GM23338 (cell line): ENCODE data around the gene PMVK. TPM values are rescaled to one million over a fixed set of nuclear protein-coding genes. Genes with fewer than 3 reads are reported as not detected.

Experiments
- ATAC-seq: fragments of 200-7000 bp; cut with Tn5 transposase; 3 replicates; pipeline ENCODE4 v1.9.1; 2020
- DNase-seq: peaks from one replicate; pipeline ENCODE4 v3.0.0-alpha.2; 2015; ENCODE audit warnings: low spot score
- H2AFZ ChIP-seq: fragments of 200-600 bp; sonication (generic); 2 replicates; pipeline ENCODE4 v1.8.0; 2016; ENCODE audit warnings: antibody characterized with exemption, mild to moderate bottlenecking, moderate library complexity
- H3F3A ChIP-seq: fragments of 200-600 bp; sonication (generic); replicated peaks from 2 replicates; pipeline ENCODE4 v1.8.0; 2017; ENCODE audit warnings: antibody characterized with exemption, mixed run types, low read depth
- H3K27ac ChIP-seq: fragments of 200-600 bp; sonication (generic); 2 replicates; pipeline ENCODE4 v1.6.1; 2016; ENCODE audit warnings: low read depth
- H3K27me3 ChIP-seq: fragments of 200-600 bp; sonication (generic); 2 replicates; pipeline ENCODE4 v1.8.0; 2016; ENCODE audit warnings: mild to moderate bottlenecking, mixed run types, moderate library complexity; ENCODE audit not compliant: insufficient read depth
- H3K36me3 ChIP-seq: fragments of 200-600 bp; sonication (generic); 2 replicates; pipeline ENCODE4 v1.8.0; 2016; ENCODE audit warnings: mild to moderate bottlenecking; ENCODE audit not compliant: insufficient read depth
- H3K4me1 ChIP-seq: fragments of 200-600 bp; sonication (generic); 2 replicates; pipeline ENCODE4 v1.8.0; 2016; ENCODE audit warnings: mild to moderate bottlenecking, moderate library complexity; ENCODE audit not compliant: insufficient read depth
- H3K4me2 ChIP-seq: fragments of 200-600 bp; sonication (generic); 2 replicates; pipeline ENCODE4 v1.7.1; 2017; ENCODE audit warnings: mixed run types
- H3K4me3 ChIP-seq: fragments of 200-600 bp; sonication (generic); 2 replicates; pipeline ENCODE4 v1.6.1; 2016; ENCODE audit warnings: mixed run types
- H3K79me2 ChIP-seq: fragments of 200-600 bp; sonication (generic); replicated peaks from 2 replicates; pipeline ENCODE4 v1.8.0; 2017; ENCODE audit warnings: mild to moderate bottlenecking; ENCODE audit not compliant: insufficient read depth
- H3K9me2 ChIP-seq: fragments of 200-600 bp; sonication (generic); 2 replicates; pipeline ENCODE4 v1.8.0; 2017; ENCODE audit not compliant: insufficient read depth
- H4K20me1 ChIP-seq: fragments of 200-600 bp; sonication (generic); replicated peaks from 2 replicates; pipeline ENCODE4 v1.8.0; 2017; ENCODE audit warnings: mild to moderate bottlenecking; ENCODE audit not compliant: insufficient read depth
- H3K27ac Mint-ChIP-seq: 2 replicates; pipeline ENCODE4 v1.8.0; 2020; ENCODE audit warnings: inconsistent platforms, mild to moderate bottlenecking, moderate library complexity, mixed read lengths
- H3K27me3 Mint-ChIP-seq: 3 replicates; pipeline ENCODE4 v1.8.0; 2022; ENCODE audit warnings: low read depth, mild to moderate bottlenecking, moderate library complexity, mixed read lengths, inconsistent platforms; ENCODE audit not compliant: insufficient read depth, poor library complexity
- H3K36me3 Mint-ChIP-seq: 3 replicates; pipeline ENCODE4 v1.8.0; 2021; ENCODE audit warnings: low read depth, mild to moderate bottlenecking, inconsistent platforms, moderate library complexity, mixed read lengths
- H3K4me1 Mint-ChIP-seq: 3 replicates; pipeline ENCODE4 v1.8.0; 2020; ENCODE audit warnings: mild to moderate bottlenecking, inconsistent platforms, mixed read lengths
- H3K4me3 Mint-ChIP-seq: 3 replicates; pipeline ENCODE4 v1.8.0; 2021; ENCODE audit warnings: moderate library complexity, mild to moderate bottlenecking, inconsistent platforms, mixed read lengths
- H3K9me3 Mint-ChIP-seq: 3 replicates; pipeline ENCODE4 v1.8.0; 2020; ENCODE audit warnings: moderate library complexity, mild to moderate bottlenecking, inconsistent platforms, mixed read lengths
- ETS1 ChIP-seq: IDR thresholded peaks from 2 replicates; pipeline ENCODE4 v1.6.1; 2016; ENCODE audit warnings: antibody characterized with exemption
- EZH2 ChIP-seq: fragments of 200-600 bp; sonication (generic); IDR thresholded peaks from one replicate; pipeline ENCODE4 v1.8.0; 2017; ENCODE audit warnings: antibody characterized with exemption, mild to moderate bottlenecking, low read depth; ENCODE audit not compliant: unreplicated experiment
- EZH2phosphoT487 ChIP-seq: fragments of 200-600 bp; sonication (generic); IDR thresholded peaks from one replicate; pipeline ENCODE4 v1.8.1; 2018; ENCODE audit warnings: antibody characterized with exemption; ENCODE audit not compliant: unreplicated experiment
- NANOG ChIP-seq: IDR thresholded peaks from 2 replicates; pipeline ENCODE4 v1.6.1; 2016; ENCODE audit warnings: antibody characterized with exemption, borderline replicate concordance
- POLR2AphosphoS5 ChIP-seq: IDR thresholded peaks from 2 replicates; pipeline ENCODE4 v1.6.1; 2016; ENCODE audit warnings: antibody characterized with exemption, low read depth
- REST ChIP-seq: IDR thresholded peaks from one replicate; pipeline ENCODE4 v1.6.1; 2018; ENCODE audit warnings: antibody characterized with exemption; ENCODE audit not compliant: unreplicated experiment
- STAT1 ChIP-seq: IDR thresholded peaks from one replicate; pipeline ENCODE4 v1.6.1; 2016; ENCODE audit warnings: antibody characterized with exemption; ENCODE audit not compliant: unreplicated experiment
- ZNF114 ChIP-seq: fragments of 250-450 bp; sonication (Bioruptor Pico); IDR thresholded peaks from 2 replicates; pipeline ENCODE4 v1.5.0; 2020; ENCODE audit warnings: mild to moderate bottlenecking, moderate library complexity
- ZNF331 ChIP-seq: fragments of 250-450 bp; sonication (Bioruptor Pico); IDR thresholded peaks from 2 replicates; pipeline ENCODE4 v1.5.0; 2020; ENCODE audit warnings: low read depth, mild to moderate bottlenecking, moderate library complexity
- polyA plus RNA-seq: library from polyadenylated mRNA; unstranded; fragments of >200 nt; fragmentation: Nextera tagmentation; extraction: Ambion mirVana; gene quantifications from 2 replicates; pipeline ENCODE4 v1.2.1, GENCODE V29; 2016
- total RNA-seq: library from RNA; depleted of rRNA; stranded (reverse); fragments of >200 nt; shearing (Covaris generic); gene quantifications from 2 replicates; pipeline ENCODE4 v1.2.3, GENCODE V29; 2014

Gene PMVK
- total and polyA plus RNA-seq, 2 experiments from 2014 or later, result 8.1 to 25.0 TPM

DNA sequence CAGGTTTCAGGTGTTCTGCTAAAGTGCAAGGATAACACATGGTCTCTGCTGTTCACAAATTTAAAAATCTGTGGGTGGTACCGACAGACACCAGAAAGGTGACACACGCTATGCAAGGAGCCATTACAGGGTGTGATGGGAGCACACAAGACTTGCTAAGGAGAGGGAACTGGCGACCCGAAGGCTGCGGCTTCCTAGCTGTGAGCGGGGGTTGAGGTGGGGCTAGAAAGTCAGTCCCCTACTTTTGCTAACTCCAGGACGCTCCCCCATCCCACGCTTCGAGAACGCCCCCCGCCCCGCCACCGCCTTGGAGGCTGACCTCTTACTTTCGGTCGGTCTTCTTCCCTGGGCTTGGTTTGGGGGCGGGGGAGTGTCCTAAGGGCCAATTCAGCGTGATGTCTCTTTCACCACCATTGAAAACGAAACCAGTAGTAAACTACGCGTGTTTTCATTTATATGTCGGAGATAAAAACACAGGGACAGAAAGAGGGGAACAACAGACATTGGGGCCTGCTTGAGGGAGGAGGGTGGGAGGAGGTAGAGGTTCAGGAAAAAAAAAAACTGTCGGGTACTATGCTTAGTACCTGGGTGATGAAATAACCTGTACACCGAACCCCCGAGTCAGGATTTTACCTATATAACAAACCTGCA is 39.0 kb upstream of the PMVK start (continued):
- TF ChIP-seq ETS1 (no peak), STAT1 (no peak), ZNF331 (CRISPR knock-in tag) (no peak), REST (no peak), EZH2 (no peak), EZH2phosphoT487 (no peak)

- Mint-ChIP-seq H3K27me3 (peaks cover 10% of the 10 kb centered on the region), H3K36me3 (peaks cover 39% of the 10 kb centered on the region), H3K4me3 (no peak overlapping the region), H3K9me3 (peaks cover 3% of the 10 kb centered on the region; the same call in 1 of the 3 replicates), H3K4me1 (peaks cover 16% of the 10 kb centered on the region), H3K27ac (no peak overlapping the region)
- Histone ChIP-seq H3K4me2 (peak overlapping the region; percentile 84), H3K27ac (peak overlapping the region; percentile 93), H3K27me3 (no peaks in the 10 kb centered on the region), H3K36me3 (peaks cover 21% of the 10 kb centered on the region; the same call in 1 of the 2 replicates), H3K79me2 (peaks cover 59% of the 10 kb centered on the region), H4K20me1 (peaks cover 27% of the 10 kb centered on the region), H3F3A (peaks cover 22% of the 10 kb centered on the region), H3K9me2 (no peaks in the 10 kb centered on the region), H3K4me3 (peak overlapping the region; percentile 82), H3K4me1 (peaks cover 24% of the 10 kb centered on the region), H2AFZ (no peak overlapping the region)
- ATAC-seq (peak; percentile 18), DNase-seq (peak; percentile 99)
- TF ChIP-seq ZNF114 (CRISPR knock-in tag) (no peak), POLR2AphosphoS5 (peak; percentile 75), NANOG (peak; percentile 11; the same call in 1 of the 2 replicates), ZNF331 (CRISPR knock-in tag) (no peak)
Measured at GRCh38 chr1:154974808-154975408, 38.4 kb upstream of the PMVK start.
